HG03103 (cell line): Measurements from ENCODE around the gene NCAM1.

Experiments used
- ATAC-seq: cut with Tn5 transposase; IDR thresholded peaks from one replicate; pipeline ENCODE4 v1.9.1; 2021; ENCODE audit warnings: low read depth; ENCODE audit not compliant: unreplicated experiment

NCAM1 gene

DNA sequence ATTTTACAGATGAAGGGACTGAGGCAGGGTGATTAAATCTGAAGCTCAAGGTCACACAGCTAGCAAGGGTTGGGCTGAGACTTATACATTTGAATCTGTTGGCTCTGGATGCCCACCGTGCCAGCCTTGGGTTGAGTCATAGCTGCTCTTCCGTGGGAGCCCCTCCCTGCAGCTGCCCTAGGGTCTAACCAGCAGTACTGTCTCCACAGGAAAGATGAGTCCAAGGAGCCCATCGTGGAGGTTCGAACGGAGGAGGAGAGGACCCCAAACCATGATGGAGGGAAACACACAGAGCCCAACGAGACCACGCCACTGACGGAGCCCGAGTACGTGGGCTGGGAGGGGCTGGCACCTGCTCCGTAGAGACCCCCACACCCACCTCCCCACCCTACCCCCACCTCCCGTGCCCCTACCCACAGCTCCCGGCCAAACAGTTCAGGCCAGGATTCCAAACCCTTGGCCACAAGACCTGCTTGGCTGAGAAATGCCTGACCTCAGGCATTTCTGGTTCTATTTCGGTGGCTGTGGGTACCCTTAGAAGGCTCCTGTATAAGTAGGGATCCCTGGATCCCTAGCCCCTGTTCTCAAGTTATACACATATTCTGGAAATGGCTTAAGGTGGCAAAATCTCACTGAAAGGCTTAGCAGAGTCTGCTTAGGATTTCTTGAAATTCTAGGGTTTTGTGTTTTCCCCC, 310.5 kb downstream of the NCAM1 start:
- no peak for ATAC-seq

DNA sequence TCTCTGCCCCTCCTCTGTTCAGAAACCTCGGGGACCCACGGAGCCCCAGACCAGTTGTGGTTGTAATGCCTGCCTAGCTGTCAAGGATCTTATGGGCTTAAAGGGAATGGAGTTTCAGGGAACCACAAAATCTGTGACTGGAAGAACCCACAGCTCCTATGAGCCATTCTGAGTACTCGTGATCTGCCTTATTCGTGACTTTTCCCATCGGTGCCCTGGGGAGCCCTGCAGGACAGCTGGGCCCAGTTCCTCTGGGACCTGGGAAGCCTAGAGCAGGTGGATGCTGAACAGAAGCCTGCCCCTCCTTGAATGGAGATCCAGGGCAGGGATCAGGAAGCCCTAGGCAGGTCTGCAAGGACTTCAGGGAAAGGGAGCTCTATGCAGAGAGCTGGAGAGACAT, 311.1 kb downstream of the NCAM1 start:
- ATAC-seq: no peak

DNA sequence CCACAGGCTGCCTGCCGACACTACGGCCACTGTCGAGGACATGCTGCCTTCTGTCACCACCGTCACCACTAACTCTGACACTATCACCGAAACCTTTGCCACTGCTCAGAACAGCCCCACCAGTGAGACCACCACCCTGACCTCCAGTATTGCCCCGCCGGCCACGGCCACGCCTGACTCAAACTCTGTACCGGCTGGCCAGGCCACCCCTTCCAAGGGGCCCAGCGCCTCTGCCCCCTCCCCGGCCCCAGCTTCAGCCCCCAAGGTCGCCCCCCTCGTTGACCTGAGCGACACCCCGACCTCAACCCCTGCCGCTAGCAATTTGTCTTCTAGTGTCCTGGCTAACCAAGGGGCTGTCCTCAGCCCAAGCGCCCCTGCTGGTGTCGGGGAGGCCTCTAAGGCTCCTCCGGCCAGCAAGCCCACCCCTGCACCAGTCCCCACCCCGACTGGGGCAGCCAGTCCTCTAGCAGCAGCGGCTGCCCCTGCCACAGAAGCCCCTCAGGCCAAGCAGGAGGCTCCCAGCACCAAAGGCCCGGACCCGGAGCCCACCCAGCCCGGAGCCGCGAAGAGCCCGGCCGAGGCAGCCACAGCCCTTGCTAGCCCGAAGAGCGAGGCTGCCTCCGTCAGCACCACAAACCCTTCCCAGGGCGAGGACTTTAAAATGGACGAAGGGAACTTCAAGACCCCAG, 311.9 kb downstream of the NCAM1 start:
- no peak for ATAC-seq

DNA sequence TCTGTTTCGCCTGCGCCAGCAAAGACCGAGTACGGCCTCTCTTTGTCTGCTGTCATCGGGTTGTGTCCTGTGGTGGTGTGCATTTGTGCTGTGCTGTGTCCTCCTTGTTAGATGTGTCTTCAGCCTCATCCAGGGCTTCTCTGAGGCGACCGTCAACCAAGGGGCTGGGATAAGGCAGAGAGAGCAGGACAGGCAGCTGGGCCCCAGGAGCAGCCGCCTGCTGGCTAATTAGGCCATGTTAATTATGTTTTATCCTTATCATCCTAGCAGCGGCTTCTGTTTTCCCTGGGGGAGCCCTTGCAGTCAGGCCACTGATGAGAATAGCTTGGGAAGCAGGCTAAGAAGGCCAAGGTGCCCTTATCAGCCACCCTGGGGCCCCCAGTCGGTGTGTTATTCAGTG, 312.5 kb downstream of the NCAM1 start:
- no peak for ATAC-seq

DNA sequence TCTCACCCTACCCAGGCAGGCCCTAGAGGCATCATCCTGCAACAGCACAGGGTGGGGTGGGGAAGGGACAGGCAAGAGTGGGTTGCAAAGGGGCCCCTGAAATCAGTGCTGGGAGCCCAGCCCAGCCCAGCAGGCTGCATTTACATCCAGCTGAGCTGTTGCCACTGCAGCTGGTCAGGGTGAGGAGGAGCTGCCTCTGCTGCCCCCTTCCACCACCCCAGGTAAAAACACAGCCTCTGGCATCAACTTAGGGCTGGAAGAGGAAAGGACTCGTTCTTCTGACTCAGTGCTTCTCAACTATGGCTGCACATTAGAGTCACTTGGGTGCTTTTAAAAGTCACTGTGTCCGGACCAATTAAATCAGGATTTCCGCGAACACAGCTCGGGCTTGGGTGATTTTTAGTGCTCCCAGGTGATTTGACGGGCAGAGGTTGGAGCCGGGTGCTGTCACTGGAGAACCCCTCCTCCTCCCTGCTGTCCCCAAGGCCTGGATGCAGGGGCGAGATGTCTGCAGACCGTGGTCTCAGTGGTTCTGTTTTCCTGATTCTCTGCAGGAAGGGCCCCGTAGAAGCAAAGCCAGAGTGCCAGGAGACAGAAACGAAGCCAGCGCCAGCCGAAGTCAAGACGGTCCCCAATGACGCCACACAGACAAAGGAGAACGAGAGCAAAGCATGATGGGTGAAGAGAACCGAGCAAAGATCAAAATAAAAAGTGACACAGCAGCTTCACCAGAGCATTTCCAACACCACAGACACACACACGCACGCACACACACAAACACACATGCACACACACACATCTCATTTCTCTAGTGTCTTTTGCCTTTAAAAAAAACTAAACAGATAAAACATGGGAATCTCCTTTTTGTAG, 313.7 kb downstream of the NCAM1 start:
- no peak for ATAC-seq

DNA sequence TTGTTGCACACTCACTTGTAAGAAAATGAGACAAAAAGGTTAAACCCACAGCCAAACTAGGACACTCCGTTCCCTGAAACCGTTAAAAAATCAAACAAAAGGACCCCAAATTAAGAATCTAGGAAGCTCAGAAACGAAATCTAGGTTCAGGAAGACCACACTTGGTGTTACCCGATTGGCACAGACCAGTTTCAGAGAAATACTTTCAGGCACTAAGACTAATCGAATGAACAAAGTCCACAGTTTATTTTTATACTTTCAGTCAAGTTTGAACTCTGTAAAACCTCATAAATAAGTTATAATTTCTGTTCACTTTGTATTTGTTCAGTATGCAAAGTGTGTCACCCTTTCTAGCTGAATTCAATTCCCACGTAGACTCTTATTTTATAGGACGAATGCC, 314.4 kb downstream of the NCAM1 start:
- no peak for ATAC-seq

DNA sequence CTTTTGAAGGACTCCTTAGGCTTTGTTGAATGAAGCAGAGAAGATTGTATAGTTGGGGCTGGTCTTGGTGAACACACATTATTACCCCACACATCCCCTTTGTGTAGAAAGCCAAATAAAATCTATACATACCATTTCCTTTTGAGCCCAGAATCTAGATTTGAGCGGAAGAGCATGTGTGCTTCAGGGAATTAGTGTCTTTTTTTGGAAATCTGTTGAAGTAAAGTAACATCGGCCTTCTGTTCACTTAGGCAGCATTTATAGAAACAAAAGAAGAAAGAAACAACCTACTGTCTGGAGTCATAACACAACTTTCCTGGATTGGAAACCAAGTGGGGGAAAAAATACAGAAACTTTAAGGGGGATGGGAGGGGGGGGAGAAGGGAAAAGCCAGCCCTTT, 315.2 kb downstream of the NCAM1 start:
- ATAC-seq: no peak

DNA sequence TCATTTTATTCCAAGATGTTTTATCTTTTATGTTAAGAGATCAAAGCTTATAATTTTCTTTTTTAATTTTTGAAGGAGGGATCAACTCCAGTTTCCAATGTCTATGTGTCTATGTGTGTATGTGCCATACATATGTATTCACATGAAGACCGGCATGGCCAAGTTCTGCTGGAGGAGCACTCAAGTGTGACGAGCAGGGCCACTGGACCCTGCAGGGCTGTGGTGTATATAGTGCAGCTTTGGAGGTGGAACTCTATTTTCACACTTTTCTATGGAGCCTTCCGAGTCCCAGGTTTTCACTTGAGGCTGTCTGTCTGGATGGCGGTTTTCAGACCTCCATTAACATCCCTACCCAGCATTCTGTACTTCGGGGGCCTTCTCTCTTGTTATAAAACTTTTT, 316.7 kb downstream of the NCAM1 start:
- no peak for ATAC-seq

DNA sequence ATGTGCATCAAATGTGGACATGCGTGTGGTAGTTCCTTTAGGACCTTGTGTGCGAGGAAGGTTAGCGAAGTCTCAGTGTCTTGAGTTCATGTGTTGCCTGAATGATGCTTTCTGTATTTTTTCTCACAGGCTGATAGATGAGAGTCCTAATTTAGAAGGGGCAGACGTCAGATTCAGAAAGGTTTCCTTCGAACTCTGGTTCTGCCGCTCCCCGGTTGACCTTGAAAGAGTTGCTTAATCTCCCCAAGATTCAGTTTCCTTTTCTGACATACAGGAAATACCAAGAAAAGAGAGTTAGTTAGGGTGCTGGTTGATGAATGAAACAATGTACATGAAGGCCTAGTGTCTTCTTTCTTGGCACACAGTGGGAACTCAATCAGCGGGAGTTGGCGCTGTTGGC, 317.3 kb downstream of the NCAM1 start:
- no peak for ATAC-seq

DNA sequence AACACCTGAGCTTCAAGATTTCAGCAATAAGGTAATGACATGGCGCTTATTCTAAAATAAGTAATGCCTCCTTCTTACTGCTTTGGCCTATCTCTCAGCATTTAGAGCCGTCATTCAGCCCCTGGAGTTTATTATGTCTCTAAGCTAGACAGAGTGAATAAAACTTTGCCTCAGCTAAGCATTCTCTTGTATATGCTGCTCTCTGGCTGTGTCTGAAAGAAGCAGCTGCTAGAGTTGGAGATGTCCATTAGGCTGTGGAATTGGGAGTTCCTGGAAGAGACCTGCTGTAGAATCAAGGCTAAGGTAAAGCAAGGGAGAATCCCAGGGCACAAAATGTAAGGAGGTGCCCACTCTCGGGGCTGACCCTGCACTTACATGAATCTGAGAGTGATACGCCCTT, 317.7 kb downstream of the NCAM1 start:
- no peak for ATAC-seq

DNA sequence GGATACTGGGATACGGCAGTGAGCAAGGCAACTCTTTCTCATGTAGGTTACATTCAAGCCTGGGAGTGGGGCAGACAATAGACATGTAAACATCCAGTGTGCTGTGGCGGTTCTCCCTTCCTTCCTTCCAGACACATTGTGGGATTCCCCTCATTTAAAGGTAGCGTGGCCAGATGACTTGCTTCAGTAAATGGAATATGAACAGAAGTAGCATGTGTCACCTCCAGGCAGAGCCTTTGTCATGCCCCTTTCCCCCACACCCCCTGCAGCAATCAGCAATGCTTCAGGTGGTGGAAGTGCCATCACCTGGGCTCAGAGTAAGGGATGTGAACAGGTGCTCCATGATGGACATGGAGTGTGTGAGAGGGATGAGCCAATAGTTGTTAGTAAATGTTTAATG, 318.4 kb downstream of the NCAM1 start:
- no peak for ATAC-seq

DNA sequence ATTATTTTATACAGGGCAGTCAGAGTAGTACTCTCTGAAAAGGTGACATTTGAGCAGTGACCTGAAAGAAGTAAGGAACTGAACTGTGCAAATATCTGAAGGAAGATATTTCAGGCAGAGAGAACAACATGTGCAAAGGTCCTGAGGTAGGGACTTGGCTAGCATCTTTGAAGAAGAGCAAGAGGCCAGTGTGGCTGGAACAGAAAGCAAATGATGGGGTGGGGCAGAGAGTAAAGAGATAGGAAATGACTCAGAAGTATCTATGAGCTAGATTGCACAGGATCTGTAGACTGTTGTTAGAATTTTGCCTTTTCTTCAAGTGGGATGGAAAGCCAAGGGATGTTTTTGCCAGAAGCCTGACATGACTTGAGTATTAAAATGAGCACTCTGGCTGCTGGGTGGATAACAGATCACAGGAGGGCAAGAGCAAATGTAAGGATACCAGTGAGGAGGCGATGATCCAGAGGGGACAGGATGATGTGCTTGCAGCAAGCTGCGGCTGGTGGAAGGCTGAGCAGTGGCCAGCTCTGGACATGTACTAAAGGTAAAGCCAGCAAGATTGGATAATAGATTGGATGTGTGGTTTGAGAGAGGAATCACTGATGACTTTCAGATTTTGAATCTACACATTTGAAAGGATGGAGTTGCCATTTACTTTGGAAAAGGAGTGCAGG, 320.0 kb downstream of the NCAM1 start:
- no peak for ATAC-seq

DNA sequence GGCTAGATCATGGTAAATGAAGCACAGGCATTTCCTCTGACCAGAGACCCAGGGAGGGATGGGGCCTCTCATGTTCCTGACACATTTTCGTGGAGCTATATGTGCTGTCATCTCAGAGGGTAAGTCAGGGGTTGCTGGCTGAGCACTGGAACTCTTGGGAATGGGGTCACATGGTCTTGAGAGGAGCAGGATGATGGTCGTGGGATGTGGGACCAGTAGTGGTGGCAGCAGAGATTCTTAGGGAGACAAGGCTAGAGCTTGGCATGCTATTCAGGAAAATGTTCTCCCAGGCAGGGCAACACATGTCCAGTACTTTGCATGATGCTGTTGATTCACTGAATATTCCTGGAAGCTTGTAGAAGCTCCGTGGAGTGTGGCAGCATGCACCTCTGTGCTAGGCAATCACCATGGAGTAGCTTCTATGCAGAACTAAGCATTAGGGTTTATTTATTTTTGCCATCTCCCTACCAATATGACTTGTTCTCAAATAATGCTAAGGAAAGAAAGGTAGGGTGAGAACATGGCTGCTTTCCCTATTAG, 321.7 kb downstream of the NCAM1 start:
- no peak for ATAC-seq

DNA sequence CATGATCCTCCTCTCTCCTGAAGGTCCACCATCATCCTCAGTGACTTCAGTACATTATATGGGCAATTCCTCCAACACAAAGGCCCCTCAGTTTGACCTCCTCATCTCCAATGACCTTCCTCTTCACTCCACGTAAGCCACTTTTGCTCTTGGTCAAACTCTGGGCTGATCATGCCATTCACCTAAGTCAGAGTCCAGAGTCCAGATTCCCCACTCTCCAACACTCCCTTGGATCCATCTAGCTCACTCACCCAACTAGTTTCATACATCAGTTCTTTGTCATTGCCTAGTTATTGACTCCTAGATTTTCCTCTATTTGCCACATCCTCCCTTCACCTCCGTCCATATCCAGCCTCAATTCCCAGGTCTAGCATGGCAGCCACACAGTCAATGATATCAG, 322.7 kb downstream of the NCAM1 start:
- ATAC-seq: no peak

DNA sequence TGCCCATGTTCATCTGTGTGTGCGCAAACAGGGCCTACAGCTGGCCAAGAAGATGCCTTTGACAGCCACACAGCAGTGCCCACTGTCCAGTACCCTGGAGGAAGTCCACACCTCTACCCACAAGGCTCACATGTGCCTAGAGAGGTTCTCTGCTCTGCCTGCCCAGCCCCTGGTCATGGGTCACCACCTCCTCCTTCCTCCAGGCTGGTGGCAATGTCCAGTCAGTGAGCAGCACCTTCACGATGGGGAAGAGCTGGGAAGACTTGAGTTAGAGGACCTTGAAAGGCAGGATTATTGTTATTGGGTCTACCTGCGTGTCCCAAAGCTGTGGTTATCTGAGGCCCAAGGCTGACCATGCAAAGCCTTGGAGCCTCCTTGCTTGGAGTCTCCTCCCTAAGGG, 324.8 kb downstream of the NCAM1 start:
- no peak for ATAC-seq

DNA sequence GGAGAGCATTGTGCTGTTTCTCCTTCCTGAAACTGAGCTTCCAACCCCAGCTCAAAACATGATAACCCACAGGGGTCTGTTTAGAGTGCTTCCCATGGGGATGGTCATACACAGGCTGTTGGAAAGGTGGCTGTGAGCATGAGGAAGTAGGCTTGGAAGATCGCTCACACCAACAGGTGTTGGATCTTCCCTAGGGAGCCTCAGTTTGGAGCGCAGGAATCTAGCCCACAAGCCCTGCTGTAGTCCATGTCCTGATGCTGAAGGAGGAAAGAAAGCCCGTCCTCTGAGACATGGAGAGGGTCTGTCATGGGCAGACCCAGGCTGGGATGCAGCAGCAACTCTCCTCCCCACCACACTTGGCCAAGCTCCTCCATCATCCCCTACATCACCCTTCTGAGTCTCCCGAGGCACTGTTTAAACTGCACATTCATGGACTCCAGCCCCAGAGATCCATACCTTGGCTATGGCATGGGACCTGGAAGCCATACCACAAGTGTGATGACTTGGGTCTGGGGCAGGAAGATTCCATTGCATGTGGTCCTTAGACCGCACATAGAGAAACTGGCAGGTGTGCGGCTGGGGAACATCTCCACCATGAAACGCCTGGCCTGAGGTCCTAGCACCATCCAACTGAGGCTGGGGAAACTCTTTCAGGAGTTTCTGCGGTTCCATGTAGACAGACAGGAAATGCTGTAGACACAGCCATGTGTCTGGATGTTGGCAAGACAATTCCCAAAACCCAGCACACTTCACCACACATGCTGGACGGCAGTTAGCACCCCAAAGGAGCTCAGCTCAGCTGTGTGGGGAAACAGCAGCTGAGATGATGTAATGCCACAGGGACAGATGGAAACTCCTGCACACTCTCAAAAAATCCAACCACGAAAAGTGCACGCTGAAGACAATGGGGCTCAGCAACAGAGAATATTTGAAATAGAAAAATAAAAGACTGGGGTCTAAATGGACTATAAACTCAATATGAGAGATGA, 325.6 kb downstream of the NCAM1 start:
- no peak for ATAC-seq

DNA sequence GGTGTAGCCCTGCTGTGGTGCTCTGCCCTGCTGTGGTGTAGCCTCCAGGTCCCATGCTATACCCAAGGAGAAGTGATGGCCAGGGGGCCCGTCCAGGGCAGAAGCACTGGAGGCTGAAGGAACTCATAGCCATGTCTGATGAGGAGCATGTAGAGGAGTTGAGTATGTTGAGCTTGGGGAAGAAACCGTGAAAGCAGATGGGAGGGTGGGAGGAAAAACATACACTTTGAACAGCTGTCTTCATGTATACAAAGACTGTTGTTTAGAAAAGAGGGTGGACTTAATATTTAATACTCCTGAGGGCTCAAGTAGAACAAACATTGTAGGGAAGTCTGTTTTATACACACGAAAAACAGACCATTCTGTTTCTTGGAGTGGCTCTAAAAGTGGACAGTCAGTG, 326.6 kb downstream of the NCAM1 start:
- ATAC-seq: no peak

DNA sequence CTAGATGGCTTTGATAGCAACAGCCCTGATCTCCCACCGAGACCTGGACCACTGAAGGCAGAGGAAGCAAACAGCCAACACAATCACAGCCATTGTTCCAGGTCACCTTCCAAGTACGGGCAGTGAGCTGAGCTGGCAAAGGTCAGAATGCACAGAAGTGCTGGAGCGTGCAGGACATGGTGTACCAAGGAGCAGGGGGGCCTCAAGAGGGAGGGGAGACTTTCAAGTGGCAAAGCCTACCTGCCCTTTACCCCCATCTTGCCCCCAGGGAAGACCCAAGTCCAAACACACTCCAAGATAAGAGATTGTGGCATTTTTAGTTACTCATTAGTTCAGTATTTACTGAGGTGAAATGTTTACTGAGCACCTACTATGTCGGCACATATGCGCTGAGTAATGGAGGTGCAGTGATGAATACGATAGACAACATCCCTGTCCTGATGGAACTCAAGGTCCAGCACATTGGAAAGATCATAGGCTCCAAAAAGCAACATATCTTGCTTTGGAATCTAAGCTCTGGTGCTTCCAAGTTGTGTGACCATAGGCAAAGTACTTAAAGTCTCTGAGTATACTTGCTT, 327.2 kb downstream of the NCAM1 start:
- ATAC-seq: no peak
